Peyer's patch (tissue), 4 donors: Measurements from ENCODE around the gene NEK7. TPM values are rescaled to one million over a fixed set of nuclear protein-coding genes. Genes with fewer than 3 reads are reported as not detected.

Source experiments
- DNase-seq, 3 donors: peaks; one replicate each; pipeline ENCODE4 v3.0.0-alpha.2; 2017 to 2019
- H3K27ac ChIP-seq, 4 donors: fragments of 200-600 bp; sonication (generic); one replicate each; pipeline ENCODE4 v1.5.1; 2016 to 2019
- H3K27me3 ChIP-seq, 2 donors: fragments of 200-600 bp; sonication (generic); one replicate each; pipeline ENCODE4 v1.5.1; 2019
- H3K36me3 ChIP-seq, 3 donors: fragments of 200-600 bp; sonication (generic); one replicate each; pipeline ENCODE4 v1.5.1; 2016 to 2019
- H3K4me1 ChIP-seq, 4 donors: fragments of 200-600 bp; sonication (generic); one replicate each; pipeline ENCODE4 v1.5.1; 2016 to 2019
- H3K4me3 ChIP-seq, 4 donors: fragments of 200-600 bp; sonication (generic); 1 replicate in 3 of 4; 2 replicates in 1 of 4; pipeline ENCODE4 v1.5.1; 2016 to 2019; ENCODE audit warnings: mild to moderate bottlenecking in 1 of 4
- H3K9me3 ChIP-seq, 4 donors: fragments of 200-600 bp; sonication (generic); one replicate each; pipeline ENCODE4 v1.5.1; 2016 to 2019; ENCODE audit warnings: mild to moderate bottlenecking in 1 of 4
- CTCF ChIP-seq, 6 experiments: fragments of 450-650 bp in 4 of 6; fragments of 200-600 bp in 2 of 6; sonication (generic) in 1 of 6; IDR thresholded peaks; one replicate each; pipeline ENCODE4 v1.5.1; 2017 to 2019; ENCODE audit warnings: antibody characterized with exemption in 6 of 6, mild to moderate bottlenecking in 3 of 6, moderate library complexity in 1 of 6
- POLR2A ChIP-seq, 2 donors: fragments of 450-650 bp; IDR thresholded peaks; one replicate each; pipeline ENCODE4 v1.5.1; 2017; ENCODE audit warnings: antibody characterized with exemption in 2 of 2, mild to moderate bottlenecking in 2 of 2, moderate library complexity in 2 of 2
- total RNA-seq, 4 donors: library from RNA; depleted of rRNA; stranded (reverse); fragments of >200 nt; gene quantifications; one replicate each; pipeline ENCODE4 v1.1.0, GENCODE V29; 2016

NEK7 gene
- total RNA-seq, 4 donors from 2014 or later: 62.3 to 75.1 (median 66.5) TPM

- no peak for DNase-seq
- Histone ChIP-seq H3K9me3 (no peaks in the 10 kb centered on the region), H3K4me3 (no peak overlapping the region), H3K4me1 (no peaks in the 10 kb centered on the region), H3K27me3 (no peaks in the 10 kb centered on the region), H3K27ac (no peak overlapping the region), H3K36me3 (no peaks in the 10 kb centered on the region)
- TF ChIP-seq POLR2A (IDR thresholded peaks at IDR 0.05) (no peak), CTCF (IDR thresholded peaks at IDR 0.05) (no peak)
Measured at GRCh38 chr1:198367296-198367695, 210.5 kb downstream of the NEK7 start.

DNA sequence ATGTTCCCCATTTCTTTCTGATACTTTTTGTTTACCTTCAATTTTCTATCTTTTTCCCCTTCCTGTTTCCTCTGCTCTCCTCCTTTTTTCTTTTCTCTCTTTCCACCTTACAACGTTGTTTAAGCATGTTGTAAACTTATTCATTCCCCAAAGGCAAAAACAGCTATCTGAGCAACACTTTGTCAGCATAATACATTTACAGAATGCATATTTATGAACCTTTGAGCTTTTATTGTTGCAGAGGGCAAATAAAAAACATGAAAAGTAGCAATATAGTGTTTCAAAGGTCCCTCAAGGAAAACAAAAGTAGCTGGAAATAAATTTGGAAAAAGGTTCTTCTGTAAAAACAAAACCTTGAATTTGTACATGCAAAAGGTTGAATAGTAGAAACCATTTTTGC, 214.2 kb downstream of the NEK7 start:
- no peak for TF ChIP-seq CTCF (IDR thresholded peaks at IDR 0.05)
- TF ChIP-seq POLR2A (IDR thresholded peaks at IDR 0.05): no peak
- no peak for DNase-seq
- no peak overlapping the region for H3K27ac ChIP-seq

More for the DNA sequence above, 214.2 kb downstream of the NEK7 start:
- H3K36me3 ChIP-seq: no peaks in the 10 kb centered on the region
- H3K4me3 ChIP-seq: no peak overlapping the region
- no peaks in the 10 kb centered on the region for H3K4me1 ChIP-seq
- H3K27me3 ChIP-seq: no peaks in the 10 kb centered on the region
- no peaks in the 10 kb centered on the region for H3K9me3 ChIP-seq

Other genes with a start within 250 kb of the NEK7 start
- not detected for gene LHX9, start 239.6 kb upstream of the NEK7 start, total RNA-seq